Measurements from ENCODE around the gene ATP1B3.
"Not testable (repeated sequence)": the region's sequence is repeated elsewhere in the genome, so short reads cannot be mapped to it uniquely, and the experiment has no call there.

Gene ATP1B3

GRCh38 chr3:141909408-141909807 is 33.0 kb downstream of the ATP1B3 start:
- DNase-seq: no peak

GRCh38 chr3:141909986-141910385 is 33.5 kb downstream of the ATP1B3 start:
- not testable (repeated sequence) for DNase-seq

GRCh38 chr3:141913150-141913811 is 36.8 kb downstream of the ATP1B3 start:
- peak; percentile 92 for DNase-seq

- DNase-seq: no peak
Measured at GRCh38 chr3:141914311-141914710, 37.9 kb downstream of the ATP1B3 start.

GRCh38 chr3:141915016-141915415 is 38.6 kb downstream of the ATP1B3 start:
- DNase-seq: no peak

GRCh38 chr3:141915766-141916165 is 39.3 kb downstream of the ATP1B3 start:
- DNase-seq: no peak

GRCh38 chr3:141920701-141921100 is 44.3 kb downstream of the ATP1B3 start:
- no peak for DNase-seq

GRCh38 chr3:141921316-141921715 is 44.9 kb downstream of the ATP1B3 start:
- DNase-seq: no peak

- not testable (repeated sequence) for DNase-seq
Measured at GRCh38 chr3:141925677-141926076, 49.2 kb downstream of the ATP1B3 start.

GRCh38 chr3:141926929-141927328 is 50.5 kb downstream of the ATP1B3 start:
- DNase-seq: no peak

- DNase-seq: no peak
Measured at GRCh38 chr3:141928631-141929270, 52.3 kb downstream of the ATP1B3 start.

GRCh38 chr3:141929341-141929995 is 53.0 kb downstream of the ATP1B3 start:
- DNase-seq: no peak

- no peak for DNase-seq
Measured at GRCh38 chr3:141930801-141931200, 54.4 kb downstream of the ATP1B3 start.

- peak; percentile 33 for DNase-seq
Measured at GRCh38 chr3:141933421-141934300, 57.2 kb downstream of the ATP1B3 start.

- no peak for DNase-seq
Measured at GRCh38 chr3:141934354-141934753, 57.9 kb downstream of the ATP1B3 start.

- DNase-seq: no peak
Measured at GRCh38 chr3:141938011-141938500, 61.6 kb downstream of the ATP1B3 start.

- DNase-seq: no peak
Measured at GRCh38 chr3:141939759-141940158, 63.3 kb downstream of the ATP1B3 start.

GRCh38 chr3:141940194-141940776 is 63.8 kb downstream of the ATP1B3 start:
- peak; percentile 67 for DNase-seq

- peak; percentile 67 for DNase-seq
Measured at GRCh38 chr3:141941093-141941492, 64.7 kb downstream of the ATP1B3 start.

GRCh38 chr3:141942006-141942405 is 65.6 kb downstream of the ATP1B3 start:
- DNase-seq: no peak

- no peak for DNase-seq
Measured at GRCh38 chr3:141945726-141946485, 69.5 kb downstream of the ATP1B3 start.

GRCh38 chr3:141949399-141949798 is 73.0 kb downstream of the ATP1B3 start:
- peak; percentile 60 for DNase-seq

All from hematopoietic multipotent progenitor cell treated with erythropoietin and hydrocortisone succinate and interleukin-3 and kit ligand, for 6 days (in vitro differentiated cells).